B cell (primary cell): Measurements from ENCODE around the gene SP3. TPM values are rescaled to one million over a fixed set of nuclear protein-coding genes. Genes with fewer than 3 reads are reported as not detected.

ENCODE experiments used
- ATAC-seq: fragments of 200-7000 bp; cut with Tn5 transposase; one replicate; pipeline ENCODE4 v1.10.0; 2021; ENCODE audit warnings: low read depth, mild to moderate bottlenecking, moderate number of reproducible peaks, moderate library complexity
- CTCF ChIA-PET: fragments of 350-600 bp; sonication (Branson Sonifier 250); formaldehyde crosslinking; loops from one replicate; lab custom pipeline; 2021; ENCODE audit warnings: antibody characterized with exemption, inconsistent platforms; lab: Charles Lee
- POLR2A ChIA-PET: fragments of 350-600 bp; sonication (Branson Sonifier 250); formaldehyde crosslinking; loops from one replicate; lab custom pipeline; 2021; ENCODE audit warnings: antibody characterized with exemption; lab: Charles Lee
- DNase-seq: peaks from one replicate; pipeline ENCODE4 v3.0.0; 2013
- H2AFZ ChIP-seq: 2 replicates; pipeline ENCODE4 v1.6.1; 2012; ENCODE audit warnings: mild to moderate bottlenecking, low read depth, low read length; ENCODE audit not compliant: insufficient read depth, poor library complexity, severe bottlenecking
- H3K27ac ChIP-seq, 2 donors: 1 replicate in 1 of 2; 2 replicates in 1 of 2; pipeline ENCODE4 v1.5.1; 2012 to 2013; ENCODE audit warnings: low read length in 2 of 2, mild to moderate bottlenecking in 2 of 2, moderate library complexity in 1 of 2
- H3K27me3 ChIP-seq, 4 experiments: fragments of 200-600 bp in 1 of 4; sonication (generic) in 1 of 4; replicated peaks in 1 of 4; 1 replicate in 2 of 4; 2 replicates in 2 of 4; pipeline versions ENCODE4 v1.6.1 to v1.7.0; 2013 to 2016; ENCODE audit warnings: low read length in 3 of 4, mild to moderate bottlenecking in 2 of 4, mixed read lengths in 1 of 4, moderate library complexity in 1 of 4; ENCODE audit not compliant: insufficient read depth in 4 of 4, control insufficient read depth in 3 of 4; ENCODE audit errors: control extremely low read depth in 1 of 4
- H3K36me3 ChIP-seq, 2 experiments: replicated peaks in 1 of 2; 1 replicate in 1 of 2; 2 replicates in 1 of 2; pipeline versions ENCODE4 v1.6.1 to v1.7.1; 2013; ENCODE audit warnings: low read length in 1 of 2; ENCODE audit not compliant: insufficient read depth in 2 of 2, control insufficient read depth in 1 of 2; ENCODE audit errors: control extremely low read depth in 1 of 2, extremely low read depth in 1 of 2
- H3K4me1 ChIP-seq, 2 donors: fragments of 200-600 bp in 1 of 2; sonication (generic) in 1 of 2; 1 replicate in 1 of 2; 2 replicates in 1 of 2; pipeline versions ENCODE4 v1.5.1 to v1.6.1; 2013 to 2017; ENCODE audit warnings: low read length in 2 of 2; ENCODE audit not compliant: control insufficient read depth in 2 of 2, insufficient read depth in 2 of 2
- H3K4me2 ChIP-seq: replicated peaks from 2 replicates; pipeline ENCODE3; 2012; ENCODE audit warnings: mild to moderate bottlenecking, low read depth, low read length; ENCODE audit not compliant: poor library complexity, severe bottlenecking
- H3K4me3 ChIP-seq, 5 experiments: fragments of 200-600 bp in 1 of 5; sonication (generic) in 1 of 5; 1 replicate in 3 of 5; 2 replicates in 2 of 5; pipeline versions ENCODE4 v1.5.1 to v1.7.0; 2011 to 2016; ENCODE audit warnings: low read length in 4 of 5, mild to moderate bottlenecking in 4 of 5, low read depth in 2 of 5, control low read depth in 1 of 5, moderate library complexity in 1 of 5; ENCODE audit not compliant: insufficient read depth in 1 of 5; ENCODE audit errors: control extremely low read depth in 1 of 5, extremely low read depth in 1 of 5
- H3K79me2 ChIP-seq: fragments of 200-600 bp; sonication (generic); one replicate; pipeline ENCODE4 v1.6.0; 2016; ENCODE audit warnings: low read length; ENCODE audit not compliant: control insufficient read depth, insufficient read depth
- H3K9ac ChIP-seq: fragments of 200-600 bp; sonication (generic); 2 replicates; pipeline ENCODE4 v1.6.1; 2017; ENCODE audit warnings: mild to moderate bottlenecking, low read length, moderate library complexity
- H3K9me3 ChIP-seq, 3 donors: one replicate each; pipeline versions ENCODE4 v1.6.1 to v1.7.1; 2013; ENCODE audit warnings: low read length in 2 of 3; ENCODE audit not compliant: control insufficient read depth in 2 of 3, insufficient read depth in 1 of 3; ENCODE audit errors: control extremely low read depth in 1 of 3
- H4K20me1 ChIP-seq: 2 replicates; pipeline ENCODE4 v1.6.0; 2012; ENCODE audit warnings: mild to moderate bottlenecking, low read length; ENCODE audit not compliant: insufficient read depth, control insufficient read depth, poor library complexity, severe bottlenecking
- H3K27ac Mint-ChIP-seq: one replicate; pipeline ENCODE4 v1.8.0; 2021; ENCODE audit warnings: mixed read lengths
- H3K27me3 Mint-ChIP-seq: one replicate; pipeline ENCODE4 v1.8.0; 2021; ENCODE audit warnings: mixed read lengths
- H3K4me1 Mint-ChIP-seq: one replicate; pipeline ENCODE4 v1.8.0; 2021; ENCODE audit warnings: mixed read lengths
- H3K4me3 Mint-ChIP-seq: one replicate; pipeline ENCODE4 v1.8.0; 2021; ENCODE audit warnings: mixed read lengths
- H3K9me3 Mint-ChIP-seq: one replicate; pipeline ENCODE4 v1.8.0; 2022; ENCODE audit warnings: mixed read lengths; ENCODE audit not compliant: insufficient read depth
- CTCF ChIP-seq: fragments of 200-600 bp; IDR thresholded peaks from one replicate; pipeline ENCODE4 v1.8.0; 2022; ENCODE audit warnings: antibody characterized with exemption, mild to moderate bottlenecking
- EZH2 ChIP-seq: IDR thresholded peaks from 2 replicates; pipeline ENCODE4 v1.6.1; 2012; ENCODE audit warnings: borderline replicate concordance, low read depth, mild to moderate bottlenecking, moderate library complexity, low read length; ENCODE audit not compliant: insufficient read depth, poor library complexity, severe bottlenecking
- WGBS: methylation state at CpG from one replicate; pipeline ENCODE4 v1.1.5; 2013; ENCODE audit warnings: missing lambda C conversion rate; ENCODE audit not compliant: insufficient coverage; 5-methylcytosine and 5-hydroxymethylcytosine counted together
- intact Hi-C: fragments of 100-400 bp; cut with micrococcal nuclease; formaldehyde crosslinking; loops from one replicate; pipeline ENCODE4 v1.10.0; 2022
- polyA plus RNA-seq: library from polyadenylated mRNA; depleted of rRNA; stranded (reverse); fragments of >200 nt; gene quantifications from 2 replicates; pipeline ENCODE4 v1.2.3, GENCODE V29; 2012
- total RNA-seq, 2 donors: library from RNA; stranded (reverse); fragments of 120-200 nt in 1 of 2; gene quantifications; 1 replicate in 1 of 2; 2 replicates in 1 of 2; pipeline versions ENCODE4 v1.2.3 to v1.2.4, GENCODE V29; 2013 to 2022

Gene SP3
- total and polyA plus RNA-seq, 2 donors (not counting 1 experiment from before 2014, with no cell fraction given), result 31.9 to 152 TPM

- H3K27me3 ChIP-seq, result no peaks in the 10 kb centered on the region
- H2AFZ ChIP-seq, result no peak overlapping the region
- peaks cover 0 to 5% of the 10 kb centered on the region in 2 donors for H3K4me1 ChIP-seq
- CTCF ChIA-PET, result no interaction called here
- H3K9ac ChIP-seq, result no peak overlapping the region
- ATAC-seq (no peak), DNase-seq (no peak)
- no peaks in the 10 kb centered on the region for H3K9me3 ChIP-seq
- H3K27ac ChIP-seq, result no peak overlapping the region
- 31% methylated on average over 10 of the region's 10 CpGs for WGBS
- no peak overlapping the region for H3K27ac Mint-ChIP-seq
- POLR2A ChIA-PET, result no interaction called here
- H3K79me2 ChIP-seq, result no peaks in the 10 kb centered on the region
- H3K4me3 Mint-ChIP-seq, result no peak overlapping the region
- intact Hi-C loops, result no loop called here
- H3K27me3 Mint-ChIP-seq, result peaks cover 6% of the 10 kb centered on the region
- H3K9me3 Mint-ChIP-seq, result no peaks in the 10 kb centered on the region
- H3K4me1 Mint-ChIP-seq, result peaks cover 7% of the 10 kb centered on the region
- H4K20me1 ChIP-seq, result no peaks in the 10 kb centered on the region
- H3K36me3 ChIP-seq, result no peaks in the 10 kb centered on the region
- TF ChIP-seq CTCF (no peak), EZH2 (no peak)
- H3K4me3 ChIP-seq, result no peak overlapping the region
- no peak overlapping the region for H3K4me2 ChIP-seq
Measured at GRCh38 chr2:173858291-173858731, 106.9 kb downstream of the SP3 start.
